Natural killer cell treated with Interleukin-12 subunit alpha and Interleukin-12 subunit beta and Interleukin-15 and Interleukin-18, amount 100 ng/mL, for 72 hours (primary cell): ENCODE results near the gene SPOUT1. TPM values are rescaled to one million over a fixed set of nuclear protein-coding genes. Genes with fewer than 3 reads are reported as not detected.

Source experiments
- ATAC-seq, 2 donors: fragments of 150-1000 bp; cut with Tn5 transposase in 1 of 2; sonication (Bioruptor Pico), chemical (Tn5 transposase) in 1 of 2; 2 replicates each; pipeline ENCODE4 v1.10.0; 2021
- DNase-seq: peaks from one replicate; pipeline ENCODE4 v3.0.0; 2022; ENCODE audit warnings: low spot score
- H3K27ac Mint-ChIP-seq, 2 donors: 1 replicate in 1 of 2; 2 replicates in 1 of 2; pipeline ENCODE4 v1.8.0; 2022; ENCODE audit warnings: mixed read lengths in 2 of 2, mild to moderate bottlenecking in 1 of 2, moderate library complexity in 1 of 2
- H3K27me3 Mint-ChIP-seq, 2 donors: 1 replicate in 1 of 2; 2 replicates in 1 of 2; pipeline ENCODE4 v1.8.0; 2022; ENCODE audit warnings: mixed read lengths in 2 of 2
- H3K36me3 Mint-ChIP-seq: one replicate; pipeline ENCODE4 v1.8.0; 2022; ENCODE audit warnings: mixed read lengths
- H3K4me1 Mint-ChIP-seq, 2 donors: 1 replicate in 1 of 2; 2 replicates in 1 of 2; pipeline ENCODE4 v1.8.0; 2022; ENCODE audit warnings: low read depth in 2 of 2, mixed read lengths in 2 of 2, mild to moderate bottlenecking in 1 of 2
- H3K4me3 Mint-ChIP-seq: one replicate; pipeline ENCODE4 v1.8.0; 2022; ENCODE audit warnings: mixed read lengths
- H3K9me3 Mint-ChIP-seq: 2 replicates; pipeline ENCODE4 v1.8.0; 2022; ENCODE audit warnings: mixed read lengths
- total RNA-seq, 2 donors: library from RNA; stranded (reverse); gene quantifications; one replicate each; pipeline ENCODE4 v1.2.3, GENCODE V29; 2022

SPOUT1 gene
- total RNA-seq, 2 donors from 2014 or later, result 89.5 to 152 TPM

- Mint-ChIP-seq H3K27ac (no peak overlapping the region), H3K36me3 (no peaks in the 10 kb centered on the region), H3K4me1 (peaks cover 9 to 13% of the 10 kb centered on the region in 2 donors), H3K4me3 (no peak overlapping the region), H3K27me3 (no peaks in the 10 kb centered on the region), H3K9me3 (no peaks in the 10 kb centered on the region)
- DNase-seq, result no peak
- no peak for ATAC-seq
Measured at GRCh38 chr9:128825923-128826700, 3.5 kb downstream of the SPOUT1 start.

DNA sequence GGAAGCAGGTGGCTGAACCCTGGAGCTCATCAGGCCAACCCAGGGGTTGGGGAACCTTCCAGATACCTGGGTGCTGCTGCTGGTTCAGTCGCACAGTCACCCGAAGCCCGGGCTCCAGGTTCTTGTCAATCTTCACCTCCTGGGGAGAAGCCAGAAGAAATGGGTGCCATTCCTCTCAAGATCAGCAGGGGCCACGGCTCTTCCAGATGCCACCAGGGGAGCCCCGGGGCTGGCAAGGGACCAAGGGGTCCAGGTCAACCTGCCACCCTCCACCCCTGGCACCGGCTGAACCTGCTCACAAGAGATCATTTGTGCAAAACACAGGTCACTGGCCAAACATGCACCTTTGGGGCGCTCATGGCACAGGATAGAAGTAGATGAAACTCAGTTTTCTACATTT lies 4.7 kb downstream of the SPOUT1 start:
- Mint-ChIP-seq H3K27me3 (no peaks in the 10 kb centered on the region), H3K27ac (no peak overlapping the region), H3K4me1 (peaks cover 9 to 13% of the 10 kb centered on the region in 2 donors), H3K4me3 (no peak overlapping the region), H3K9me3 (no peaks in the 10 kb centered on the region), H3K36me3 (no peaks in the 10 kb centered on the region)
- ATAC-seq, result no peak
- no peak for DNase-seq

- no peaks in the 10 kb centered on the region for H3K9me3 Mint-ChIP-seq
- ATAC-seq (no peak), DNase-seq (no peak)
- H3K4me3 Mint-ChIP-seq, result no peak overlapping the region
- H3K27ac Mint-ChIP-seq, result no peak overlapping the region
- H3K4me1 Mint-ChIP-seq, result peaks cover 13 to 14% of the 10 kb centered on the region in 2 donors
- H3K36me3 Mint-ChIP-seq, result no peaks in the 10 kb centered on the region
- no peaks in the 10 kb centered on the region for H3K27me3 Mint-ChIP-seq
Measured at GRCh38 chr9:128823903-128824406, 5.6 kb downstream of the SPOUT1 start.

DNA sequence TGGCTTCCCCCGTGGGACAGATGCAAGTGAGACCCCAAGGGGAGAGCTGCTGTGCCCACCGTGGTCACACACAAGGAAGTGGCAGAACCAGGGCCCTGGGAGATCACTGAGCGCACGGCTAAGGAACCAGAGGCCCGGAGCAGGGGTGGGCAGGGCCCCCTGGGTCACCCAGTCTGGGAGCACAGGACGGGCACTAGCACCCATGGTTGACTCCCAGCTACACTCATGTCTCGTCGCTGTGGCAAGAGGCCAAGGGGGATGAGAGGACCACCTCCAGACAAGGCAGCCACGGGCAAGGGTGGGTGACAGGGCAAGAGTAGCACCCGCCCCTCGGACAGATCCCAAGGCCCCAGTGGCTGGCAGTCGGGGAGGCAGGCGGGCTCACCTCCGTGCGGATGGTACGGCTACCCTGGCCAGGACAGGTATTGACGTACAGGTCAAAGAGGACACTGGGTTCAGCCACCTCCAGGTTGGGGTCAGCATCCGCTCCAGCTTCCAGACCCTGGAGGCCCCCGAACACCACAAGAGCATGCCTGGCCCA lies 6.2 kb downstream of the SPOUT1 start:
- ATAC-seq (no peak), DNase-seq (no peak)
- Mint-ChIP-seq H3K36me3 (no peaks in the 10 kb centered on the region), H3K9me3 (no peaks in the 10 kb centered on the region), H3K27ac (no peak overlapping the region), H3K27me3 (no peaks in the 10 kb centered on the region), H3K4me3 (no peak overlapping the region), H3K4me1 (peaks cover 8 to 9% of the 10 kb centered on the region in 2 donors)

GRCh38 chr9:128822407-128823042 lies 7.1 kb downstream of the SPOUT1 start:
- Mint-ChIP-seq H3K36me3 (no peaks in the 10 kb centered on the region), H3K4me3 (no peak overlapping the region), H3K27me3 (no peaks in the 10 kb centered on the region), H3K4me1 (peaks cover 7 to 9% of the 10 kb centered on the region in 2 donors), H3K27ac (no peak overlapping the region), H3K9me3 (no peaks in the 10 kb centered on the region)
- DNase-seq (no peak), ATAC-seq (no peak)

DNA sequence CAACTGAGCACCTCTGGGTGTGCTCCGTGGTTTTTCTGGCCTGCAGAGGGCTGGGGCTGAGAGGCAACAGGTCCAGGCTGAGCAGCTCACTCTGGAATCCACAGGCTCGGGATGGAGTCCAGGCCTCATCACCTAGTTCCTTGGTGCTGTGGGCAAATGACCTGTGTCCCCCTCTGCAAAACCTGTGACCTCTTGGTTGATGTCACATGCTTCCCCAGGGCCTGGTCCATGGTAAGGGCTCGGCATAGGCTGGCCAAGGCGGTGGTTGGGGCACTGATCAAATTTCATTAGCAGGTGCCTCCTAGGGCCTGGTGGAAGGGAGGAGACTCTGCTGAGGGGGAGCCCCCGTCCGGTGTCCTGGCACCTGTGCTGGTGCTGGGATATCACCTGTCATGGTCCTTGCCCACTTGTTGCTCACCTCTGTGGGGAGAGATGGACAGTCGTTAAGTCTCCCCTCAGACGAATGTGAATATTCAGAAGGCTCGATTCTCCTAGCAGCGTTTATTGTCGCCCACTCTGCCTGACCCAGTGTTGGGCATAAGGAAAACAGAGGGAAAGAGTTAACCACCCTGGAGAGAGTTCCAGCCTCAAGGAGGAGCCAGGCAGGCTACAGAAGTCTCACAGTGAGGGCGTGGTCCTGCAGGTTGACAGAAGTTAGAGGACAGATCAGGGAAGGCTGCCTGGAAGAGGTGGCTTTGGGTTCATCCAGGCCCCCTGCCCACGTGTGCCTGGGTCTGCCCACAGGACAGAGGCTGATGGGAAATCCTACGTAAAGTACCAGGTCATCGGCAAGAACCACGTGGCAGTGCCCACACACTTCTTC lies 7.8 kb downstream of the SPOUT1 start:
- DNase-seq (no peak), ATAC-seq (no peak)
- Mint-ChIP-seq H3K4me3 (peak overlapping the region; percentile 17), H3K4me1 (peaks cover 7 to 9% of the 10 kb centered on the region in 2 donors), H3K27ac (no peak overlapping the region), H3K9me3 (no peaks in the 10 kb centered on the region), H3K36me3 (no peaks in the 10 kb centered on the region), H3K27me3 (no peaks in the 10 kb centered on the region)

DNA sequence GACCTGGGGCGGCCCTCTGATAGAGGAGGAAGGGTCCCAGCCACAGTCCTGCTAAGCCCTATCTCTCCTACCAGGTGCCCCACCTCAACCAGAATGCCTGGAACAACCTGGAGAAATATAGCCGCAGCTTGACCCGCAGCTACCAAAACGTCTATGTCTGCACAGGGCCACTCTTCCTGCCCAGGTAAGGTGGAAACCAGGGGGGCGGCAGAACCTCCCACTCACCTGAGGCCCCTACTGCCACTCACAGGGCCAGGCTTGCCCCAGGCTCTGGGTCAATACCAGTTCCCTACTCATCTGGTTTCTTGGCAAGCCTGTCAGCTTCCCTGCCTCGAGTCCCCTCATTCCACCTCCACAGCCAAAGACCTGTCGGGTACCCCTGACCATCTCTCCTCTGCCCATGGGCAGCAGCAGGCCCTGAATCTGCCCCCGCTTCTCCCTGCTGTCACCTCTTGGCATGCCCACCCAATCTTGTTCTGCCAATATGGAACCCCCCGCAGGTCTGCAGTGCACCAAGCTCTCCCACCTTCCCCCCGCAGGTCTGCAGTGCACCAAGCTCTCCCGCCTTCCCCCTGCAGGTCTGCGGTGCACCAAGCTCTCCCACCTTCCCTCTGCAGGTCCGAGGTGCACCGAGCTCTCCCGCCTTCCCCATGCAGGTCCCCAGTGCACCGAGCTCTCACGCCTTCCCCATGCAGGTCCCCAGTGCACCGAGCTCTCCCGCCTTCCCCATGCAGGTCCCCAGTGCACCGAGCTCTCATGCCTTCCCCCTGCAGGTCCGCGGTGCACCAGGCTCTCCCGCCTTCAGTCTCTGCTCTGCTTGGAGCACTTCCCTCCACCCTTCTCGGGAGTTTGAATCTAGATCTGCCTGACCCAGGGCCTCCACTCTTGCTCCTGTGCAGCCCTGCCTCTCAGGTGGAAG lies 8.7 kb downstream of the SPOUT1 start:
- H3K27ac Mint-ChIP-seq, result no peak overlapping the region
- no peak for DNase-seq
- peaks cover 7 to 9% of the 10 kb centered on the region in 2 donors for H3K4me1 Mint-ChIP-seq
- no peaks in the 10 kb centered on the region for H3K36me3 Mint-ChIP-seq
- H3K9me3 Mint-ChIP-seq, result no peaks in the 10 kb centered on the region
- ATAC-seq, result no peak
- no peaks in the 10 kb centered on the region for H3K27me3 Mint-ChIP-seq
- peak overlapping the region; percentile 17 for H3K4me3 Mint-ChIP-seq

DNA sequence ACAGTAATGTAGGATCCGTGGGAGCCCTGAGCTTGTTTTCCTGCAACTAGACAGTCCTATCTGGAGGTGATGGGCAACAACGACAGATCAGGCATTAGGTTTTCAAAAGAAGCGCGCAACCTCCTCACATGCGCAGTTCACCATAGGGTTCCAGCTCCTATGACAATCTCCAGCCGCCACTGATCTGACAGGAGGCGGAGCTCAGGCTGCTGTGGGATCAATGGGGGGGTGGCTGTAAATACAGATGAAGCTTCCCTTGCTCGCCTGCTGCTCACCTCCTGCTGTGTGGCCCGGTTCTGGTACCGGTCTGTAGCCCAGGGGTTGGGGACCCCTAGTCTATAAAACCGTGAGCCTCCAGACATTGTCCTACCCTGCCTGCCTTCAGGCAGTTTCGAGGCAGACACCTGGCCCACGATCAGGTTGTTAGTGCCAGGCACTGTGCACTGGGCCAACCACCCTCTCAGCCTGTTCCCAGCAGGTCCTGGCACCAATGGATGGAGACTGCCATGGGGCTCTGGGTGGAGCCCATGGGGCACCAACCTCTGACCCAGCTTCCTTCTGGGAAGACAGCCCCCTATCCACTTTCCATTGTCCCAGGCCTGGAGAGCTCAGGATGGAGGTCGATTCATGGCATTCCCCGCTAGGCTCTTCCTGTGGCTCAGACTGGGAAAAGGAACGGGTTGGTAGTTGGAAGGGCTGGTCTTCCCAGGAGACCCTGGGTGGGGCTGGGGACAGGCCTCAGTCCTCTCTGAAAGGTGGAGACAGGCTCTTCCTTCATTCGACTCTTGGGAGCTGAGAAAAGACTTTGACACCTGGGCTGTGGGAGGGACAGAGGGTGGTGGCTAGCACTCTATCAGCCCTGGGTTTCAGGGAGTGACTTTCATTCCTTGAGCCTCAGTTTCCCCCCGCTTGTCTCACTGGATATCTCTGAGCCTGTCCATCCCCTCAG lies 9.6 kb downstream of the SPOUT1 start:
- Mint-ChIP-seq H3K4me3 (peak overlapping the region; percentile 78), H3K27me3 (no peaks in the 10 kb centered on the region), H3K9me3 (no peaks in the 10 kb centered on the region), H3K36me3 (no peaks in the 10 kb centered on the region), H3K4me1 (peaks cover 7 to 9% of the 10 kb centered on the region in 2 donors), H3K27ac (peak overlapping the region in 1 of 2 donors; percentile 66)
- DNase-seq (no peak), ATAC-seq (no peak)

- no peaks in the 10 kb centered on the region for H3K9me3 Mint-ChIP-seq
- ATAC-seq, result peak; percentile 63 to 65
- H3K4me1 Mint-ChIP-seq, result peaks cover 7 to 9% of the 10 kb centered on the region in 2 donors
- H3K27me3 Mint-ChIP-seq, result no peaks in the 10 kb centered on the region
- peak overlapping the region; percentile 78 for H3K4me3 Mint-ChIP-seq
- DNase-seq, result no peak
- peak overlapping the region in 1 of 2 donors; percentile 66 for H3K27ac Mint-ChIP-seq
- no peaks in the 10 kb centered on the region for H3K36me3 Mint-ChIP-seq
Measured at GRCh38 chr9:128818839-128819715, 10.5 kb downstream of the SPOUT1 start.

GRCh38 chr9:128818099-128818838 lies 11.3 kb downstream of the SPOUT1 start, which contains the start of gene ENDOG:
Gene ENDOG, plus strand, starts transcription at chr9:128818500. Its CDS starts 185 bp downstream, at chr9:128818685.
- ATAC-seq, result peak; percentile 96 to 97
- Mint-ChIP-seq H3K27ac (peak within 1 kb of the TSS; percentile 47 to 82), H3K36me3 (no peaks in the 10 kb centered on the region), H3K9me3 (no peaks in the 10 kb centered on the region), H3K4me1 (peaks cover 7 to 9% of the 10 kb centered on the region in 2 donors), H3K4me3 (peak within 1 kb of the TSS; percentile 81), H3K27me3 (no peaks in the 10 kb centered on the region)
- DNase-seq, result peak; percentile 98

GRCh38 chr9:128810873-128811272 lies 18.7 kb downstream of the SPOUT1 start:
- Mint-ChIP-seq H3K4me3 (no peak overlapping the region), H3K4me1 (no peaks in the 10 kb centered on the region), H3K36me3 (peaks cover 5% of the 10 kb centered on the region), H3K27ac (no peak overlapping the region), H3K27me3 (no peaks in the 10 kb centered on the region), H3K9me3 (no peaks in the 10 kb centered on the region)
- DNase-seq, result no peak
- no peak for ATAC-seq
